Activated naive CD4-positive, alpha-beta T cell treated with anti-CD3 and anti-CD28 coated beads, Interleukin-2, amount 50 U/mL, for 16 hours (primary cell): ENCODE data around the gene FASTKD1.
"Not testable (repeated sequence)": the region's sequence is repeated elsewhere in the genome, so short reads cannot be mapped to it uniquely, and the experiment has no call there.

Source experiments
- DNase-seq: peaks from one replicate; pipeline ENCODE4 v3.0.0-alpha.2; 2020

FASTKD1 gene

GRCh38 chr2:169573160-169573973 is at the start of gene FASTKD1:
Gene FASTKD1, minus strand, starts transcription at chr2:169573865. Its CDS starts 1,836 bp downstream, at chr2:169572029.
- peak; percentile 85 for DNase-seq

- DNase-seq = no peak
Observed at GRCh38 chr2:169623235-169623634, 49.6 kb upstream of the FASTKD1 start.

- no peak for DNase-seq
Observed at GRCh38 chr2:169620509-169620908, 46.8 kb upstream of the FASTKD1 start.

GRCh38 chr2:169619946-169620345 is 46.3 kb upstream of the FASTKD1 start:
- no peak for DNase-seq

GRCh38 chr2:169615982-169616381 is 42.3 kb upstream of the FASTKD1 start:
- not testable (repeated sequence) for DNase-seq

GRCh38 chr2:169613876-169614275 is 40.2 kb upstream of the FASTKD1 start:
- DNase-seq = no peak

GRCh38 chr2:169609264-169609663 is 35.6 kb upstream of the FASTKD1 start:
- DNase-seq = no peak

- no peak for DNase-seq
Observed at GRCh38 chr2:169599568-169599967, 25.9 kb upstream of the FASTKD1 start.

GRCh38 chr2:169598982-169599381 is 25.3 kb upstream of the FASTKD1 start:
- DNase-seq = no peak

- DNase-seq = not testable (repeated sequence)
Observed at GRCh38 chr2:169596546-169596945, 22.9 kb upstream of the FASTKD1 start.

GRCh38 chr2:169590804-169591203 is 17.1 kb upstream of the FASTKD1 start:
- no peak for DNase-seq

GRCh38 chr2:169585673-169586072 is 12.0 kb upstream of the FASTKD1 start:
- no peak for DNase-seq

GRCh38 chr2:169584005-169584877 is 10.6 kb upstream of the FASTKD1 start, which contains the start of gene PPIG:
Gene PPIG, plus strand, starts transcription at chr2:169584351. Its CDS starts 19,691 bp downstream, at chr2:169604042.
- DNase-seq = peak; percentile 88

- no peak for DNase-seq
Observed at GRCh38 chr2:169583518-169583917, 9.9 kb upstream of the FASTKD1 start.

- not testable (repeated sequence) for DNase-seq
Observed at GRCh38 chr2:169582552-169583266, 9.0 kb upstream of the FASTKD1 start.

- DNase-seq = no peak
Observed at GRCh38 chr2:169579044-169579443, 5.4 kb upstream of the FASTKD1 start.

GRCh38 chr2:169575264-169575663 is 1.6 kb upstream of the FASTKD1 start:
- not testable (repeated sequence) for DNase-seq

- DNase-seq = not testable (repeated sequence)
Observed at GRCh38 chr2:169574539-169574938, 874 bp upstream of the FASTKD1 start.

- DNase-seq = no peak
Observed at GRCh38 chr2:169573974-169574299, 272 bp upstream of the FASTKD1 start.

GRCh38 chr2:169572821-169573159 is 875 bp downstream of the FASTKD1 start:
- DNase-seq = no peak

GRCh38 chr2:169572189-169572588 is 1.5 kb downstream of the FASTKD1 start:
- no peak for DNase-seq

- no peak for DNase-seq
Observed at GRCh38 chr2:169571571-169571970, 2.1 kb downstream of the FASTKD1 start.

- DNase-seq = not testable (repeated sequence)
Observed at GRCh38 chr2:169570752-169571151, 2.9 kb downstream of the FASTKD1 start.
